WI38 (cell line): Measurements from ENCODE around the gene CAAP1.

ENCODE experiments used
- H3K4me3 ChIP-seq: 2 replicates; pipeline ENCODE4 v1.5.1; 2011; ENCODE audit warnings: low read depth, mild to moderate bottlenecking, control low read depth, low read length
- CTCF ChIP-seq: IDR thresholded peaks from 2 replicates; pipeline ENCODE4 v1.5.1; 2012; ENCODE audit warnings: low read depth, mild to moderate bottlenecking, control low read depth, low read length

Gene CAAP1

GRCh38 chr9:26814799-26815198, 77.8 kb downstream of the CAAP1 start:
- no peak overlapping the region for H3K4me3 ChIP-seq
- no peak for TF ChIP-seq CTCF

- no peak overlapping the region for H3K4me3 ChIP-seq
- TF ChIP-seq CTCF, result no peak
Measured at GRCh38 chr9:26813247-26813646, 79.4 kb downstream of the CAAP1 start.

GRCh38 chr9:26812217-26812616, 80.4 kb downstream of the CAAP1 start:
- no peak overlapping the region for H3K4me3 ChIP-seq
- no peak for TF ChIP-seq CTCF

GRCh38 chr9:26811106-26811505, 81.5 kb downstream of the CAAP1 start:
- TF ChIP-seq CTCF, result no peak
- no peak overlapping the region for H3K4me3 ChIP-seq

GRCh38 chr9:26809795-26810194, 82.8 kb downstream of the CAAP1 start:
- no peak overlapping the region for H3K4me3 ChIP-seq
- no peak for TF ChIP-seq CTCF

GRCh38 chr9:26807161-26807560, 85.4 kb downstream of the CAAP1 start:
- H3K4me3 ChIP-seq, result no peak overlapping the region
- TF ChIP-seq CTCF, result no peak

- TF ChIP-seq CTCF, result no peak
- no peak overlapping the region for H3K4me3 ChIP-seq
Measured at GRCh38 chr9:26802921-26803320, 89.7 kb downstream of the CAAP1 start.
